SIG-M5 treated with dmso at 0.1 percent for 504 hours (cell line): ENCODE measurements around the gene CLRN3.

Experiments
- DNase-seq: peaks from one replicate; lab custom pipeline; 2025; ENCODE audit not compliant: unreplicated experiment; lab: John Stamatoyannopoulos, UW

Gene CLRN3

DNA sequence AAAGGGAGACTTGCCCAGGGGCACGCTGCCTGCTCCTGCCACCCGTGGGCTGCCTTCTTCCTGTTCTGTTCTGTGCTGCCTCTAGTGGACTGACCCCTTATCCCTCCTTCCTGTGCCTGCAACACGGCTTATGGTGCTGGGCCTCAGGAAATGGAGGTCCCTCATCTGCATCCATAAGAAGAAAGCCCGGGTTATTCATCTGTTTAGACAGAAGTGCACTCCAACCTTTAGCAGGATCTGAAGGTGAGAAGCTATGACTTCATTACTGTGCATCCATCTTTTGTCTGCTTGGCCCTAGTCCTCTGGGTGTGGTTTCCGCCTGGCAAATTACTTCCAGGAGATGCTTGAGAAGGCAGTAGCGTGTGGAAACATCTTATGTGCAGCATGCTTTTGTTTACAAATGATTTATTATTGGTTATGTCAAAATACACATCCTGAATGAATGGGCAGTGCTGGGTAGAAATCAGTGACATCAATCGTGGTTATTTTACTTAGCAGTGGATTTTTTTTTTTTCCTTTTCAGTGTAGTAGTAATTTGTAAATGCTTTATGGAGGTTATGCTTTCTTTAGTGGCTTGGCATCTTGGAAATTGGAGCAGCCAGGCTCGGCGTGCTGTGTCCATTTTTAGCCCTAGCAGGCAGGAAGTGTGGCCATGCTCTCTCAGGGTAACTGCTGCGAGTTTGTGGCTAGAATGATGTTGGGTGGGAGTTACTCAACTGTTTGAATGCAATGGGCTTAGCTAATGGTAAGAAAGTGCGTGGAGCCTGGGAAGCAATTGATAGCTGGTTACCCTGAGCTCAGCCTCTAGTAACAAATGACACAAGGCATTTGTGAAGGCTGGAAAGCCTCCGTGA lies 26.9 kb upstream of the CLRN3 start:
- peak; percentile 88 for DNase-seq

DNA sequence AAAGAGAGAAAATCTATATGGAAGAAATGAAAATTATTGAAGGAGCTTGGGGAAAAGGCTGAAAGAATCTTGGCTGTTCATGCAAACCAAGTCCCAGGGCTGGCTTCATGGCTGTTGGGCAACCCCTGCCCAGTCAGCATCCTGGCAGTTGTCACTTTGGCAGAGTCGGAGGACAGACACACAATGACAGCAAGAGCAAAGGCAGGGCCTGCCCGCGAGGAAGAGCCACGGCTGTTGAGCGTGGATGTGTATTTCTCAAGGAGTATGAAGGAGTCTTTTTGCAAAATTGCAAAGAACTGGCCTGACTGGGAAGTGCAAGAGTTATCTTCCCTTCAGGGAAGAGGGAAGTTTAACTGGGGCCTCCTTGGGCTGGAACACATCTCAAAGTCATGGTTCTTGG lies 25.8 kb upstream of the CLRN3 start:
- no peak for DNase-seq

DNA sequence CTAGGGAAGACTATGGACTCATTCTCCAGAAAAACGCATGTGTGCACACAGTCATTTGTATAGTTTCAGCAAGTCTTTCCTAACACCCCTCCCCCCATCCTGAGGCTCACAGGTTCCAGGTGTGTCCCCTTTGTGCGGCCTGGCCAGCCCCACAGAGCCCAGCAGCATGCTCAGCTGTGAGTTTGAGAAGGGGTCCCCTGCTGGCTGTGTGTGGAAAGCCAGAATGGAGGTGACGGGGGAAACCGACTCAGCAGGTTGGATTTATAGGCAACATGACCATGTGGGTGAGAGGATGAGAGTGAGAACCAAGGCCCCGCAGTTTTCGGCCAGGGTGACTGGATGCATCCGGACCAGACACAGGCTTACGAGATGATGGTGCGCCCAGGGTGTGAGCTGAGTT lies 24.1 kb upstream of the CLRN3 start:
- DNase-seq: no peak

DNA sequence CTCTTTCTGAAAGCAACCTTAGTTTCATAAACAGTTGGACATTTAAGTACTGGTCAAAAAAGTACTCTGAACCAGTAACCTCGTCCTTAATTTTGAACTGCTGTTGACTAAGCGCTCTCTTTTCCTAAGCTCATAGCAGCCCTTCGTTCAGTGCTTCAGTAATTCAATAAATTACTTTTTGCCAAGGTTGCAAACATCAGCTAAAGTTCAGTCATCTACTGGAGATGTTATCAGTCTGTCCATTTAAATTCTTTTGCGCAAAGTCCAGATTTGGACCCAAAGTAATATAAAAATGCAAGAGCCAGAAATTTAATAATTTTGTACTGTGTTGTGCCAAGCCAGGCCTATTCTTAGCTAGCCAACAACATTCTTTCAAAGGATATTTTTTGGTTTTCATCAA lies 22.6 kb upstream of the CLRN3 start:
- no peak for DNase-seq

DNA sequence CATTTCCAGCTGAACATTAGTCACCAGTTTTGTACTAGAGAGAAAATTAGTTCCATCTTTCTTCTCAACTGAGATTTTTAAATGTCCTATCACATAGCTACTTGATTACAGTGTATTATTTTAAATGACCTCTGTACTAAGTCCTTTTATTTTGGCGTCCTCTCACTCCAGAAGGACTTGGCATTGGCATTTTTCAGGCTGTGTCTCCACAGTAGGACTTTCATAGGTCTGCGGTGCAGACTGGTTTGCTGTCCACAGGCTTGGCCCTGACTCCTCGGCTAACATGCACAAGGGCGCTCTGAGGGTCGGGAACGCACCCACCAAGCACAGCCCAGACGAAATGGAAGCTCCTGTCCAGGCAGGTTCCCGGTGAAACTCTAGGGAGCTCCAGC lies 20.6 kb upstream of the CLRN3 start:
- no peak for DNase-seq

DNA sequence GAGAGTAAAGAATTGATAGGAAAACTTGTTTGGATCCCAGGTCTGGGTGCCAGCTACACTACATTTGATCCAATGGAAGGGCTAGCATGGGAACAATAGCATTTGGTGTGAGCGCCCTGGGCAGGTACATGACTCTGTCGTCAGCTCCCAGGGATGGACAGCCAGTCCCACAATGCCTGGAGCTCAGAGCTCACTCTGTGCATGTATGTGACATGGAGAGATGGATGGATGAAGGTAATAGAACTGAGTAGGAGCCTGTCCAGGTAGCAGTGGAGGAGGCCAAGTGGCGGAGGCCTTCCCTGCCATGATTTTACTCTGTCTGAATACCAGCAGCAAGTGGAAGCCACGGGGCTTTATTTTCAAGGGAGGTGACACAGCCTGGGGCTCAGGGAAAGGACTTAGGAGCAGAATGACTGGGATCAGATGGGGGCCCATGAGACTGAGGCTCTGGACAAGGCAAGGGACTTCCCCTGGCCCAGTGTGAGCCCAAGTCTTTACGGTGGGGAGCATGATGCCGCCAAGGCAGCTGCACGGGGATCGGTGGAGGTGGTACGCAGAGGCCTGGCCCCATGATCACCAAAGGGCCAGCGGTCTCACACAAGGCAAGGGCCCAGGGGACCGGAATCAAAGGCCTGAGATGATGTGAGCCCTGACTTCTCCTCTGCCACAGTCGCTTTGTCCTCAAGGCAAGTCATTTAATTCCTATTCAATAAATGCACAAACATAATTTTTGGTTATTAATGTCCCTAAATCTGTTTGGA lies 20.0 kb upstream of the CLRN3 start:
- DNase-seq: no peak

DNA sequence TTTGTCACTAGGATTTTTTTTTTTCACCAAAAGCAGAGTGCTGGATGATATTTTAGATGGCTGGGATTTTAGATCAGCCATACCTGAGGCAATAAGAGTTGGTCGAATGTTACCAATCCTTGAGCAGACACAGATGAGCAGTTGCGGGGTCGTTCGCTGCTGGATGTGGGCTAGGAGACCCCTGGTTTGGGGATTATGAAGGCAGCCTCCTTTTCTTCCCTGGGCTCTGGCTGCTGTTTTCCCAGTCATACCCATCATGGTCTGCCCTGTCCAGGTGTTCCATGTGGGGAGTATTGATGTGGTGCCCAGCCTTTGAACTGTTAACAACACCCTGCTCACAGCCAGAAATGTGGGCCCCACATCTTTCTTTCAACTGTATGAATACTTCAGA lies 19.1 kb upstream of the CLRN3 start:
- DNase-seq: no peak

DNA sequence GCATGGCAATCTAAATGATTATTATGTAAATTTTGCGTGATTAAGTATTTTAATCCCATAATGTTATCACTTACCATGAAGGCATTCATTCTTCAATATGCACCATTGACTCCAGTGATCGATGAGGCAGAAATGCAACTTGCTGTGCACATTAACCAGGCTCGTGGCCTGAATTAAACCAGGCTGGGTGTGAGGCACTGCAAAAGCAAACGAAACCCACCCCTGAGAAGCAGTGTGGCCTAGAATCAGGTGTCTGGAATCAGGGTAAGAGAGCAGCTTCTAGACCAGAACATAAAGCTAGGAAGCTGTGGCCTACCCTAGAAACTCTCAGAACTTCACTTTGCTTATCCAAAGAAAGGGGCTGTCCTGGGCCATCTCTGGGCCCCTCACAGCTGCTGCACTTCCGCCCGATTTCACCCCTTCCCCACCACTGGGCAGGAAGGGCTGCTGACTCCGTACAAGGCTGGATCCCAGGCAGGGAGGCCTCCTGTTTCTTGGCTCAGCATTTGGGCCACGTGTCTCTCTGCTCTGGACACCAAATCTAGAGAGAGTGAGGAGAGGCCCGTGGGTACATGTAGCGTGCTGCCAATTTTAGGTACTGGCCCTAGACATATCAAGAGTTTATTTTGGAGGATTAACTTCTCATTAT lies 18.6 kb upstream of the CLRN3 start:
- no peak for DNase-seq

DNA sequence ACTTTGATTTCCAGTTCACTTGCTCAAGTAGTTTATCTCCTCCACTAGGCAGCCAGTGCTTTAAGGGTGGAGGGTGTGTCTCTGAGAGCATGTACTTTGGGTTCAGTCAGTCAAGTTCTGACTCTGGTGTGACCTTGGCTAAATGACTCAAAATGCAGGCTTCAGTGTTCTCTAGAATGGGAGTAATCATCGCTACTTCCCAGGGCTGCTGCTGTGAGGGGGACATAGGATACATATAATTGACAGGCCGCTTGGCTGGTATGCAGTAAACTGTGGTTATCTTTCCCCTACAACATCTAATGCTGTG lies 17.7 kb upstream of the CLRN3 start:
- DNase-seq: no peak

DNA sequence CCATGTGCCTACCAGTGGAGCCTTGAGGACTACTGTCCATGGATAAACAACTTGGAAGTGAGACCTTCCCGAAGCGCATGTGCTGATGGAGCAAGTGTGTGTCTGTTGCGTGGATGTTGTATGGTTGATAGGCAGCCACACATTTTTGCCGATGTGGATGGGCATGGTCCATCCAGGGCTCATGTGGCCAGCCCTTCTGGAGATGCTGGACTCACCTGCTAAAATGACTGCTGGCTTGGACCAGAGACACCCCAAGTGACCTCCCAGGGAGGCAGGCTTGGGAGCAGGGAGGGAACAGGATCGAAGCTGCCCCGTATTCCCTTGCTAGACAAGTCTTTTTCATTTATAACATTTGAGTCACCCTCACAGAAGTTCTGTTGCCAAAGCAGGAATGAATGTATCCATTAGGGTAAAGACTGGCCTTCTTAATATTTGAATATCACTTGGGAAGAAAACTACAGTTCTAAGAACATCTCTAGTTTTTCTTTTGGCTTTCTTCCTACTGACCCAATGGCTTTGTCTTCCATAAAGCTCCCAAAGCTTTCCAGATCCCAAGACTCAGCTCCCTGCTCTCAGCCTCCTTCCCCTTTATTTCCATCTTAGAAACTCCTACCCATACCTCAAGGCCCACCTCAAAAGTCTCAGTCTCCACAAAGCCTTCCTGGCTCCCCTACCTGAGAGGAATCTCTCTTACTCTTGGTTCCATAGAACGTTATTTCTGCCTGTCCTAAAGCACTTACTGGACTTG lies 17.1 kb upstream of the CLRN3 start:
- DNase-seq: no peak

DNA sequence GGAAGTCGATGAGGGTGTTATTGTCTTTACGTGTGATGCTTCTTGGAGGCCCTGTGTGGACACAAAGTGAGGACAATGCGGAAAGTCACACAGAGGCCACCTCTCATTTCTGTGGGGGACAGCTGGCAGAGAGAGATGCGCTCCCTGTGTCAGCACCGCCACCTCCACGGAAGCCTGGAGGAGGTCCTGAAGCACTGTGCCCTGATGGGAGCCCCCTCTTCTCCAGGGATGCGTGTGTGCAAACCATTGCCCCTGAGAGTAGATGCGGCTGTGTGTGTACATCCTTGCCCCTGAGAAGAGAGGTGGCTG lies 16.2 kb upstream of the CLRN3 start:
- no peak for DNase-seq

DNA sequence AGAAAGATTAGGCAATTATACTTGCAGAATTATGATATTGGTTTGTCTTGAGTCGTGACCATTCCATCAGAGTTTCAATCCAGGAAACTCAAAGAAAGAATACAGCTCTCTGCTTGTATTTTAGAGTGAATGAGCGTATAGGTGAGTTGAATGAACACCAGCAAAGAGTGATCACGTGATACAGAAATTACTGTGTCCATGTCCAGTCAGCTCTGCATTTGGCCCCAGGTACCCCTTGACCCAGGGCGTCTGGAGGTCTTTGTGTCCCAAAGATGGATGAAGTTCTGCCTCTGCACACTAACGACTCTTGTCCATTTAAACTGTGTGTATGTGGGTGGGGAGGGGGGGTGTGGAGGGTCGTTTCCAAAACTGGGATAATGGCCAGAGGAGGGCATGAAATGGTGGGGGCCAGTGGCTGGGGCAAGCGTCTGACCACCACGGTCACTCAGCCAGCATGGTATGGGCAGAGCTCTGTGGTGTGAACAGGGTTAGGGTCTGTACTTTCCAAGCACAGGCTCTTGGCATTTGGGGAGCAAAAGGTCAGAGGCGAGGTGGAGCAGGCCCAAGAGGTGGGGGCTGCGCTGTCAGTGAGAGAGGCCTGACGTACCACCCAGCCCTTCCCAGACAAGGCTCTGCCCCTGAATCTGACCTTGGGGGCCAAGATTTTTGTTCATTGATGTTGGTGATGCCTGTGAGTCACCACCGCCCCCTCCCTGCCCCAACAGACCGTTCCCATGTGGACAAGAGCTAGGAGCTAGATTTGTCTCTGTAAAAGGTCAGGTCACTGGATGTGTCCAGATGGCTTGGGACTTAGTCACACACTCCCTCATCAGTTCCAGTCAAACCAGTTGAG lies 15.6 kb upstream of the CLRN3 start:
- DNase-seq: peak; percentile 69

DNA sequence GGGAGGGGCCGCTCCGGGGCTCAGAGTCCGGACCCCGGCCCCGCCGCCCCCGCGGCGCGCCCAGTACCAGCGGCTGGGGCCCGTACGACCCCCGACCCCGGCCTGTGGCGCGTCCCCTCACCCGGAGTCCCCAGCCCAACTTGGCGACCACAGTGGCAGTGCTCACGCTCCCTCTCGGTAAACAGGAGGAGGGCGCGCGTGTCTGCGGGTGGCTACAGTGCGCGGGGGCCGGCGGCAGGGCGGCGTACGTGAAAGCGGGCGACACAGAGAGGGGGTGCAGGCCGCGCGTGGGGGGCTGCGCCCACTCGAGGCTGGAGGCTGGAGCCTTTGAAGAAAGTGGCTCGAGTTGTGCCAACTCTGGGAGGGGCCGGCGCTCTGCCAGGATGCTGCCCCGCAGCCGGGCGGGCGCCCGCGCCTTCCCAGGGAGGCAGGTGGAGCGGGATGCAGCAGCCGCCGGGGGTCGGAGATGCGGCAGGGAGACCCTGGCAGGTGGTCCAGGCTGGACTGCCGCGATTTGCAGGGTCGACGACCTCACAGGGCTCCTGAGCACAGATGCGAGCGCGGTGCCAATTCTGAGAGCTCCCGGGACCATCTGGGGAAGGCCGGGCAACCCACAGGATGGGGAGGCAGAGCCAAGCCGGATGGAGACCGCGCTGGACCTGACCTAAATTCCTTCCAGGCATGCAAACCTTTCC lies 14.8 kb upstream of the CLRN3 start:
- DNase-seq: no peak

DNA sequence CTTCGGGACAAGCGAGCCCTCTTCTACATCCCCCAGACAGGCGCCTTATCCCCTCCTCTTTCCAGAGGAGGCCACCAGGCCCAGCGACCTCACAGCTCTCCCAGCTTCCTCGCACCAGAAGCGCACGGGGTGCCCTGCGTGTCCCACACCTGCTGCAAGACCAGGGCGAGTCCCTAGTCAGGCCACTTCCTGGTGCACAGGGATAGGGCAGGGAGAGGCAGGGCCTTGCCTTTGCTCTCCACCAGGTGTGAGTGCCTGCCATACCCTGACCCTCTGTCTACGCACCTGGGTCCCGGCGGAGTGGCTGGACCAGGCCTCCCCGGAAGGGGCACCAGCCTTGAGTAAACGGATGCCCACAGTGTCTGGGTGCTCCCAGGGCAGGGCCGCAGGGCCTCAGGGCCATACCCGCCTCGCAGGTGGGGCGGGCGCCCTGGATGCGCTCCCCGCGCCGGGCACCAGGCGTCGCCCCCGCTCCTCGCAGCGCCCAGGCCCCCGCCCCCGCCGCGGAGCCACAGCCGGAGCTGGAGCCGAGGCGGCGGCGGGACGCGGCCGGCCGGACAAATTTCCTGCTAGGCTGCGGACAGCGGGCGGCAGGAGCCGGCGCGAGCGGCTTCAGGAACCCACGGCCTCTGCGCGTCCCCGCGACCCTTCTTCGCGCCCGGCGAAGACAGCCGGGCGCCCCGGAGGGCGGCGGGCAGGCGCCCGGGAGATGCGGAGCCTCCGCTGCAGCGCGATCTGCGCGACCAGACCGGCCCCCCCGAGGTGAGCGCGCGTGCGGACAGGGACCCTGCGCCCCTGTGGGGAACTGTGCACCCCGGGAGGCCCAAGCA lies 14.0 kb upstream of the CLRN3 start, which contains the start of gene PTPRE:
Gene PTPRE (plus strand): TSS at position 556 of the 830 bp plus-strand sequence. CDS start 133,779 bp downstream, outside the sequence.
- DNase-seq: peak; percentile 61

DNA sequence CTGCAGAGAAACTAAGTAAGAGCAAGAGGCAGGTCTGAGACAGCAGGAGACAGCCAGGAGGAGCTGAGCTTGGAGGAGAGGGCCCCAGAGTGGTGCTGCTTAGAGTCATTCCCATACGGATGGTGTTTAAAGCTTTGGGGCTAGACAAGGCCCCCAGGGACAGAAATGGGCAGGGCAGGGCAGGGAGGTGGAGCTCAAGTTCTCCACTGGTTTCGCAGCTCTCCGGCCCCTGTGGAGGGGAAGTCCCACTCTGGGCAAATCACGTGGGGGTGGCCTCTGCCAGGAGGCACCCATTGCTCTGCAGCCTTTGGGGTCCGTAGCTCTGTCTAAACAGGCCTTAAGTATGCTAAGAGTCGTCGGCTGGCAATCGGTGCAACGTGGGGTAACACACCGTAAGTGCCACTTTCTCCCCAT lies 13.1 kb upstream of the CLRN3 start:
- DNase-seq: no peak

DNA sequence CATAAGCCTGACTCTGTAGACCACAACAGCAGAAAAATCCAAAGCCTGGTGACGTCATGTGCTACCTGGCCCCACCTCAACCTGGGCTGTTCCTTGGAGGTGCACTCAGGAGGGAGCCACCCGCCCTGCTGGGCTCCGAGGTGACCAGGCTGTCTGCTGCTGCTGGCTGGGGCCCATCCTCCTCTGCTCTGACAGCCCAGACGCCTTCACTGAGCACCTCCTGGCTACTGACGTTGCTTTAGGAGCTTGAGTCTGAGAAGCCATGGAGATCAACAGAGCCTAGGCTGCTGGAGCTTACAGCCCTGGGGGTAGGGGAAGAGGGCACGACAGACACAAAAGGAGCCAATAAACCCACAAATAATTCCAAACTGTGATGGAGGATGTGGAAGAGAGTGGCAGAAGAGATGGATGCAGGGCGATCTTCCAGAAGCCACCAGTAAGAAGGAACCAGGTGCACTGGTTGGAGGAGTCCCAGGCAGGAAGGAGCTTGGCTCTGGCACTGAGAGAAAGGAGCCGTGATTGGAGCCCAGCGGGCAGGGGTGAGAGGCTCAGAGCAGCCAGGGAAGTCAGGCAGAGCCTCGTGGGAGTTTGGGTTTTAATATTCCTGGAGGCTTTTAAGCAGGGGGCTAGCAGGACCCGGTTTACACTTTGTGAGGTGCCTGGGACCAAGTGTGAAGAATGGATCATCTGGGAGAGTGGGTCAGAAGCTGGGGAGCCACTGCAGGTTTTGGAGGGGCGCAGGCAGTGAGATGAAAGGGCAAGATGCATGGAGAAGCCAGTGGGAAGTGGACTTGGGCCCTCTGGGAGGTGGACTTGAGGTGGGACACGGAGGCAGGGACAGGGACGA lies 12.5 kb upstream of the CLRN3 start:
- no peak for DNase-seq

DNA sequence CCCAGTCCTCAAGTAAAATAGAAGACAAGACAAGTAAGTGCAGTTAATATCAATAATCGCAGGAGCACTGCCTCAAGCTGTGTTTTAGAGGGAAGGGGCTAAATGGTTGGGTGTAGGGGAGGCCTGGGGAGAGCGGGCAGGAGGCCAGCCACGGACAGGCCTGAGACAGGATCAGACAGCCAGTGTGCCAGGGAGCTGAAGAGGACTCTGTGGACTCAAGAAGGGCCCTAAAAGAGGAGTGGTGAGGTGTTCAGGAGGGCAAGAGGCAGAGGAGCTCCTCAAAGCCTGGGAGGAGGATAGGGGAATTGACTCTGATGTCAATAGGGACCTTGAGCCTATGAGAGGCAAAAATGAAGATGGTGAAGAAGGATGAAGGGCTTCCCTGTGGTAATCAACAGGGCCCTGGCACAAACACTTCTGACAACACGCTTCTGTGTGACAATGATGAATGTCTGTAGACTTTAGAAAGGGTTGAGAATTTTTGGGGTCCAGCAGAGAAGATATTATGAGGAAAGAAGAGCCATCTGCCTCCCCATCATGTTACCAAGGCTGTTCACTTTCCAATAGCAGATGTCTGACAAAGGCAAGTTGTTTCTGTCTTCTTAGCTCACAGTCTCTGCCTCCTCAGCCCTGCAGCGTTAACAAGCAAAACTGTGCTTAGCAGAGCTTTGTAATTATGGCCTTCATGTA lies 11.7 kb upstream of the CLRN3 start:
- DNase-seq: no peak

DNA sequence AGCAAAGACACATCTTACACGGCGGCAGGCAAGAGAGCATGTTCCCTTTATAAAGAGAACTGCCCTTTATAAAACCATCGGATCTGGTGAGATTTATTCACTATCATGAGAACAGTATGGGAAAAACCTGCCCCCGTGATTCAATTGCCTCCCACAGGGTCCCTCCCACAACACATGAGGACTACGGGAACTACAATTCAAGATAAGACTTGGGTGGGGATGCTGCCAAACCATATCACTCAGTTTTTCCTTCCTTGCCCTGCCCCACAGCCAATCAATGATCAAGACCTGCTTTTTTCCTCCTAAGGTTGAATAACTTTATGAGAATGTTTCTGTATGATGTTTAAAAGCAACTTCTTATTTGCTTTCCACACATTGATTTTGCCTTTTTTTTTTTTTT lies 11.0 kb upstream of the CLRN3 start:
- DNase-seq: no peak
